ENCODE data around the gene CTDSP1. TPM values are rescaled to one million over a fixed set of nuclear protein-coding genes. Genes with fewer than 3 reads are reported as not detected.

Gene CTDSP1
- total and polyA plus RNA-seq, 8 donors = 122 to 160 (median 146) TPM

- H3K27ac ChIP-seq = no peak overlapping the region
- TF ChIP-seq, protein P1, sequence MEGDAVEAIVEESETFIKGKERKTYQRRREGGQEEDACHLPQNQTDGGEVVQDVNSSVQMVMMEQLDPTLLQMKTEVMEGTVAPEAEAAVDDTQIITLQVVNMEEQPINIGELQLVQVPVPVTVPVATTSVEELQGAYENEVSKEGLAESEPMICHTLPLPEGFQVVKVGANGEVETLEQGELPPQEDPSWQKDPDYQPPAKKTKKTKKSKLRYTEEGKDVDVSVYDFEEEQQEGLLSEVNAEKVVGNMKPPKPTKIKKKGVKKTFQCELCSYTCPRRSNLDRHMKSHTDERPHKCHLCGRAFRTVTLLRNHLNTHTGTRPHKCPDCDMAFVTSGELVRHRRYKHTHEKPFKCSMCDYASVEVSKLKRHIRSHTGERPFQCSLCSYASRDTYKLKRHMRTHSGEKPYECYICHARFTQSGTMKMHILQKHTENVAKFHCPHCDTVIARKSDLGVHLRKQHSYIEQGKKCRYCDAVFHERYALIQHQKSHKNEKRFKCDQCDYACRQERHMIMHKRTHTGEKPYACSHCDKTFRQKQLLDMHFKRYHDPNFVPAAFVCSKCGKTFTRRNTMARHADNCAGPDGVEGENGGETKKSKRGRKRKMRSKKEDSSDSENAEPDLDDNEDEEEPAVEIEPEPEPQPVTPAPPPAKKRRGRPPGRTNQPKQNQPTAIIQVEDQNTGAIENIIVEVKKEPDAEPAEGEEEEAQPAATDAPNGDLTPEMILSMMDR (IDR thresholded peaks at IDR 0.05) = no peak
- no peaks in the 10 kb centered on the region for H3K9me3 ChIP-seq
- H3K36me3 ChIP-seq = no peaks in the 10 kb centered on the region
- intact Hi-C loops (cut with DNase I) = no loop called here
- H3K27me3 ChIP-seq = no peaks in the 10 kb centered on the region
- DNase-seq = no peak
- H3K4me1 ChIP-seq = no peaks in the 10 kb centered on the region
- ATAC-seq = no peak
- H3K4me3 ChIP-seq = no peak overlapping the region
These were observed 29.3 kb downstream of the CTDSP1 start for GRCh38 chr2:218428846-218429558.

GRCh38 chr2:218429911-218430692 is 30.4 kb downstream of the CTDSP1 start:
- H3K36me3 ChIP-seq = no peaks in the 10 kb centered on the region
- intact Hi-C loops (cut with DNase I) = no loop called here
- DNase-seq (no peak), ATAC-seq (no peak)
- no peak overlapping the region for H3K27ac ChIP-seq
- no peaks in the 10 kb centered on the region for H3K27me3 ChIP-seq
- no peaks in the 10 kb centered on the region for H3K9me3 ChIP-seq
- H3K4me3 ChIP-seq = no peak overlapping the region
- no peaks in the 10 kb centered on the region for H3K4me1 ChIP-seq
- TF ChIP-seq, protein P1 (IDR thresholded peaks at IDR 0.05) = no peak

- Histone ChIP-seq H3K27ac (no peak overlapping the region), H3K4me1 (no peaks in the 10 kb centered on the region), H3K4me3 (no peak overlapping the region), H3K9me3 (no peaks in the 10 kb centered on the region), H3K36me3 (no peaks in the 10 kb centered on the region), H3K27me3 (no peaks in the 10 kb centered on the region)
- TF ChIP-seq, protein P1 (IDR thresholded peaks at IDR 0.05) = no peak
- intact Hi-C loops (cut with DNase I) = no loop called here
- ATAC-seq (no peak), DNase-seq (no peak)
These were observed 31.1 kb downstream of the CTDSP1 start for GRCh38 chr2:218430721-218431120.

- no peaks in the 10 kb centered on the region for H3K36me3 ChIP-seq
- DNase-seq (no peak), ATAC-seq (no peak)
- no peak overlapping the region for H3K27ac ChIP-seq
- TF ChIP-seq, protein P1 (IDR thresholded peaks at IDR 0.05) = no peak
- intact Hi-C loops (cut with DNase I) = no loop called here
- H3K27me3 ChIP-seq = no peaks in the 10 kb centered on the region
- H3K4me1 ChIP-seq = no peaks in the 10 kb centered on the region
- H3K4me3 ChIP-seq = no peak overlapping the region
- no peaks in the 10 kb centered on the region for H3K9me3 ChIP-seq
These were observed 32.2 kb downstream of the CTDSP1 start for GRCh38 chr2:218431878-218432277.

- TF ChIP-seq, protein P1 (IDR thresholded peaks at IDR 0.05) = no peak
- Histone ChIP-seq H3K27me3 (no peaks in the 10 kb centered on the region), H3K4me3 (no peak overlapping the region), H3K4me1 (no peaks in the 10 kb centered on the region), H3K9me3 (no peaks in the 10 kb centered on the region), H3K36me3 (no peaks in the 10 kb centered on the region), H3K27ac (no peak overlapping the region)
- ATAC-seq = no peak
- intact Hi-C loops (cut with DNase I) = no loop called here
- no peak for DNase-seq
These were observed 33.2 kb downstream of the CTDSP1 start for GRCh38 chr2:218432676-218433365.

All from left lung (tissue), 10 donors.